SU-DHL-6 (cell line): ENCODE measurements around the gene PIP4K2B.

Source experiments
- H2AFZ ChIP-seq: fragments of 200-600 bp; sonication (generic); 2 replicates; pipeline ENCODE4 v1.6.1; 2014; ENCODE audit warnings: low read depth, mild to moderate bottlenecking, moderate library complexity, mixed read lengths, antibody characterized with exemption, low read length; ENCODE audit not compliant: severe bottlenecking
- H3F3A ChIP-seq: fragments of 200-600 bp; shearing (Covaris generic); 2 replicates; pipeline ENCODE4 v1.6.0; 2016; ENCODE audit warnings: antibody characterized with exemption, mild to moderate bottlenecking; ENCODE audit not compliant: insufficient read depth
- H3K27ac ChIP-seq: fragments of 200-600 bp; sonication (generic); 2 replicates; pipeline ENCODE4 v1.5.1; 2016; ENCODE audit warnings: low read depth, mild to moderate bottlenecking, low read length, moderate library complexity, mixed read lengths
- H3K27me3 ChIP-seq: fragments of 200-600 bp; sonication (generic), shearing (Covaris generic); 2 replicates; pipeline ENCODE4 v1.6.0; 2014; ENCODE audit warnings: mild to moderate bottlenecking, low read length
- H3K36me3 ChIP-seq: fragments of 200-600 bp; sonication (generic); 2 replicates; pipeline ENCODE4 v1.6.1; 2014; ENCODE audit warnings: mild to moderate bottlenecking, low read length, mixed read lengths
- H3K4me2 ChIP-seq: fragments of 300-600, 200-600 bp; shearing (Covaris generic), sonication (generic); 2 replicates; pipeline ENCODE4 v1.6.0; 2014; ENCODE audit warnings: low read length, low read depth, mild to moderate bottlenecking; ENCODE audit not compliant: poor library complexity, severe bottlenecking
- H3K4me3 ChIP-seq: fragments of 200-600 bp; sonication (generic); 2 replicates; pipeline ENCODE4 v1.5.1; 2014; ENCODE audit warnings: antibody characterized with exemption, low read length, mild to moderate bottlenecking, mixed read lengths; ENCODE audit not compliant: insufficient read depth, poor library complexity, severe bottlenecking
- H3K79me2 ChIP-seq: fragments of 200-600 bp; sonication (generic); 2 replicates; pipeline ENCODE4 v1.6.1; 2014; ENCODE audit warnings: mild to moderate bottlenecking, low read length, moderate library complexity; ENCODE audit not compliant: insufficient read depth
- H3K9ac ChIP-seq: fragments of 200-600 bp; sonication (generic); 2 replicates; pipeline ENCODE4 v1.7.0; 2014; ENCODE audit warnings: mild to moderate bottlenecking, low read length
- H3K9me2 ChIP-seq: fragments of 200-600 bp; sonication (generic); replicated peaks from 2 replicates; pipeline ENCODE4 v1.6.1; 2014; ENCODE audit warnings: low read length; ENCODE audit not compliant: insufficient read depth
- H3K9me3 ChIP-seq: fragments of 200-600 bp; sonication (generic); 2 replicates; pipeline ENCODE4 v1.6.1; 2014; ENCODE audit warnings: low read length, mixed read lengths; ENCODE audit not compliant: insufficient read depth
- H4K20me1 ChIP-seq: fragments of 200-600 bp; sonication (generic); 2 replicates; pipeline ENCODE4 v1.6.1; 2014; ENCODE audit warnings: low read depth, mild to moderate bottlenecking, antibody characterized with exemption, low read length, moderate library complexity, mixed read lengths
- EZH2phosphoT487 ChIP-seq: fragments of 200-600 bp; sonication (generic), shearing (Covaris generic); conservative IDR thresholded peaks from 2 replicates; pipeline ENCODE4 v1.6.1; 2018; ENCODE audit warnings: mild to moderate bottlenecking, antibody characterized with exemption, low read length, moderate library complexity, mixed read lengths
- TF ChIP-seq, protein P1 (sequence below): fragments of 200-600 bp; sonication (generic); IDR thresholded peaks from one replicate; pipeline ENCODE4 v1.5.1; 2017; ENCODE audit warnings: antibody characterized with exemption, mild to moderate bottlenecking, low read length, moderate library complexity; ENCODE audit not compliant: insufficient read depth, poor library complexity, severe bottlenecking

The PIP4K2B gene

DNA sequence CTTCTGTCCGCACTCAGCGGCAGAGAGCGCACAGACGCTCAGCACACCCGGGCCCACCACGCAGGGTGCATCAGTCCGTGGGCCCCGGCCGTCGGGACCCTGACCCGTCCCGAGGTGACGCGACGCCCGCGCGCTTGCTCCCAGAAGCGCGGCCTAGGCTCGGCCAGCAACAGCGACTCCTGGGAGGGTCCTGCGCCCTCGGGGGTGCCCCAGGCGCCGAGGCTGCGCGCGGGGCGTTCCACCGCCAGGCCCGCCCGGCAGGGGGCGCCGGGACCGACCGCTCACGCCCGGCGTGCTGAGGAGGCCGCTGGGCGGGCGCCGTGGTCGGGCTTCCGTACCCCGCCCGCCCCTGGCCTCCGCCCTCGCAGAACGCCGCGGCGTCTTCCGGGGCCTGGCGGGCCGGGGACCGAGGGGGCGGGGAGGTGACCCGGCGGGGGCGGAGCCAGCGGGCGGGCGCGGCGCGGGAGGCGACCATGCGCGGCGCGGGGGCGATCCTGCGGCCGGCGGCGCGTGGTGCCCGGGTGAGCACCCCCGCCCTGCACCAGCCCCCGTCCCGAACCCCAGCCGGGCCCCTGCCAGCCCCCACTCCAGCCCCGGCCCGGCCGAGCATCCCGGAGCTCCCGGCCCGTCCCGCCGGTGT lies 69.3 kb downstream of the PIP4K2B start, which contains the start of gene CISD3:
CISD3 (plus strand) TSS at position 456 of the 640 bp plus-strand sequence; CDS start at position 474, 18 bp downstream.
- Histone ChIP-seq H3K9me2 (no peaks in the 10 kb centered on the region), H3K4me3 (peak within 1 kb of the TSS; percentile 96), H2AFZ (peak within 1 kb of the TSS; percentile 93), H3K36me3 (no peaks in the 10 kb centered on the region), H3K9ac (peak within 1 kb of the TSS; percentile 92), H3F3A (peaks cover 28% of the 10 kb centered on the region), H3K27me3 (no peaks in the 10 kb centered on the region), H3K9me3 (no peaks in the 10 kb centered on the region), H4K20me1 (no peaks in the 10 kb centered on the region), H3K4me2 (peak within 1 kb of the TSS; percentile 81), H3K27ac (peak within 1 kb of the TSS; percentile 66), H3K79me2 (no peaks in the 10 kb centered on the region)
- TF ChIP-seq, protein P1, sequence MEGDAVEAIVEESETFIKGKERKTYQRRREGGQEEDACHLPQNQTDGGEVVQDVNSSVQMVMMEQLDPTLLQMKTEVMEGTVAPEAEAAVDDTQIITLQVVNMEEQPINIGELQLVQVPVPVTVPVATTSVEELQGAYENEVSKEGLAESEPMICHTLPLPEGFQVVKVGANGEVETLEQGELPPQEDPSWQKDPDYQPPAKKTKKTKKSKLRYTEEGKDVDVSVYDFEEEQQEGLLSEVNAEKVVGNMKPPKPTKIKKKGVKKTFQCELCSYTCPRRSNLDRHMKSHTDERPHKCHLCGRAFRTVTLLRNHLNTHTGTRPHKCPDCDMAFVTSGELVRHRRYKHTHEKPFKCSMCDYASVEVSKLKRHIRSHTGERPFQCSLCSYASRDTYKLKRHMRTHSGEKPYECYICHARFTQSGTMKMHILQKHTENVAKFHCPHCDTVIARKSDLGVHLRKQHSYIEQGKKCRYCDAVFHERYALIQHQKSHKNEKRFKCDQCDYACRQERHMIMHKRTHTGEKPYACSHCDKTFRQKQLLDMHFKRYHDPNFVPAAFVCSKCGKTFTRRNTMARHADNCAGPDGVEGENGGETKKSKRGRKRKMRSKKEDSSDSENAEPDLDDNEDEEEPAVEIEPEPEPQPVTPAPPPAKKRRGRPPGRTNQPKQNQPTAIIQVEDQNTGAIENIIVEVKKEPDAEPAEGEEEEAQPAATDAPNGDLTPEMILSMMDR = peak; percentile 24
- TF ChIP-seq EZH2phosphoT487 = no peak

DNA sequence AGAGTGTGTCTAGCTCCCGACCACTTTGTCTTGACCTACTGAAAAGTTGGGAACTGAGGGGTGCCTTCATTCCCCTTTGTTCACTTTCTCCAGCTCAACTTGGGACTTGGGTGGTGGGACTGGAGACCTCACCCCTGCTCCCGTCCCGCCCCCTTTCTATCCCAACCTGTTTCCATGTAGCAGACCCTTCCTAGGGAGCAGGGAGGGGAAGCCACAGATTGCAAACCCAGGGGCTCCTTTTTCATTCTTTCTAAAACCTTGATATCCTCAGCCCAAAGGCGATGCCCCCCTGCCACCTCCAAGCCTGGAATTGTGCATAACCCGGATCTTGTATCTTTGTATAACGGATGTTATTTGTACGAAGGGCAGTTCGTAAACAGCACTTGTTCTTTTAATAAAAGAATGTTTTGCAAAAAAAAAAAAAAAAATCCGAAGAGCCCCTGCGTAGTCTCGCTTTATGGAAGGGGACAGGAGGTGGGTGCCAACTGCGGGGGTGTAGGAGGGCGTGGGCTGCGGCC lies 69.9 kb downstream of the PIP4K2B start:
- peak overlapping the region; percentile 63 for H2AFZ ChIP-seq
- H3K27me3 ChIP-seq = no peaks in the 10 kb centered on the region
- peak overlapping the region; percentile 63 for H3K4me3 ChIP-seq
- H3K27ac ChIP-seq = peak overlapping the region; percentile 49; the same call in 1 of the 2 replicates
- no peaks in the 10 kb centered on the region for H4K20me1 ChIP-seq
- TF ChIP-seq, protein P1 = no peak
- no peak for TF ChIP-seq EZH2phosphoT487
- peak overlapping the region; percentile 77 for H3K9ac ChIP-seq
- H3K4me2 ChIP-seq = peak overlapping the region; percentile 81
- peaks cover 22% of the 10 kb centered on the region for H3F3A ChIP-seq
- H3K9me3 ChIP-seq = no peaks in the 10 kb centered on the region
- H3K9me2 ChIP-seq = no peaks in the 10 kb centered on the region
- H3K36me3 ChIP-seq = no peaks in the 10 kb centered on the region
- no peaks in the 10 kb centered on the region for H3K79me2 ChIP-seq

DNA sequence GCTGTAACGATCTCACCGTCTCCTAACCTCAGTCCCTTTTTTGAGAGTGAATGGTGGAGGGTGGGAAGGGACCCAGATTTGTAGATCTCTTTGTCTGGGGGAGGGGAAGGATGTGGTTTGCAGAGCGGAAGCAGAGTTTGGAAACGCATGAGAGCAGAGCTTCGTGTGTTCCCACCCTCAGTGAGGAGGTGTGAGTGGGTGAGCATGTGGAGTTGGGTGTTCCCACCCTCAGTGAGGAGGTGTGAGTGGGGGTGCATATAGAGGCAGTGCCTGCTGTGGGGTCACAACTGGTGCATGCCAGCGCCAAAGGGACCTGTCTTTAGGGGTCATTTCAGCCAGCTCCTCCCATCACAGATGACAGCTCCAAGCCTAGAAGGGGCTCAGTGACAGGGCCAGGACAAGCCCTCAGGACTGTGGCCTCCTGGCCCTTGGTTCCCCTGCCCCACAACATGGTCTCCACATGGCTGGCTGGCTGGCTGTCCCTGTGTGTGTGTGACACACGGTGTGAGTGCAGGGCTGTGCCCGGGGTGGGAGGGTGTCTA lies 71.0 kb downstream of the PIP4K2B start:
- Histone ChIP-seq H2AFZ (no peak overlapping the region), H3K27ac (no peak overlapping the region), H3K9ac (no peak overlapping the region), H3K4me2 (no peak overlapping the region), H3K79me2 (no peaks in the 10 kb centered on the region), H3K27me3 (no peaks in the 10 kb centered on the region), H3K9me2 (no peaks in the 10 kb centered on the region), H3F3A (peaks cover 18% of the 10 kb centered on the region), H3K4me3 (no peak overlapping the region), H4K20me1 (no peaks in the 10 kb centered on the region), H3K9me3 (no peaks in the 10 kb centered on the region), H3K36me3 (no peaks in the 10 kb centered on the region)
- TF ChIP-seq, protein P1 = no peak
- no peak for TF ChIP-seq EZH2phosphoT487
